KOPT-K1 (cell line): Measurements from ENCODE around the gene SPOCD1.
A peak's percentile ranks its signal among the peaks of the same experiment; 100 is the strongest.

Experiments
- H3K27ac ChIP-seq: fragments of 200-600 bp; sonication (generic); 2 replicates; pipeline ENCODE4 v1.5.1; 2016; ENCODE audit warnings: antibody characterized with exemption, mild to moderate bottlenecking, low read depth, low read length; ENCODE audit not compliant: poor library complexity, severe bottlenecking
- H3K36me3 ChIP-seq: fragments of 200-600 bp; sonication (generic); 2 replicates; pipeline ENCODE4 v1.5.1; 2017; ENCODE audit warnings: antibody characterized with exemption, mild to moderate bottlenecking, low read length, moderate library complexity; ENCODE audit not compliant: insufficient read depth
- H3K9me3 ChIP-seq: fragments of 200-600 bp; sonication (generic); 2 replicates; pipeline ENCODE4 v1.5.1; 2017; ENCODE audit warnings: antibody characterized with exemption, low read length, mild to moderate bottlenecking; ENCODE audit not compliant: insufficient read depth, poor library complexity, severe bottlenecking

Gene SPOCD1

DNA sequence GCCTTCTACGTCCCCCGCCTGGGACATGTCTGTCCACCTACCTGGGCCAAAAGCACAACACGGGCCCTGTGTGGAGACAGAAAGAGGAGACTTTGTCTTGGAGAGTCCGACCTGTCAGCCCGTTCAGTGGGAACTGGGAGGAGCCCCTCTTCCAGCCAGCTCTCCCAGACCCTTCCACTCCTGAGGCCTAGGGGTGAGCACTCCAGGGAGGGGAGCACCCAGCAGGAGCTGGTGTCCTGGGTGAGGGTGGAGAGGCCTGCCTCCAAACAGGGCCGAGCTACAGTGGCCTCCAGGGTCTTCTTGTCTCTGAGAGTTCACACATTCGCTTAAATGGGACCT, 546 bp downstream of the SPOCD1 start:
- no peaks in the 10 kb centered on the region for H3K9me3 ChIP-seq
- H3K36me3 ChIP-seq, result no peaks in the 10 kb centered on the region
- peak overlapping the region; percentile 71 for H3K27ac ChIP-seq

DNA sequence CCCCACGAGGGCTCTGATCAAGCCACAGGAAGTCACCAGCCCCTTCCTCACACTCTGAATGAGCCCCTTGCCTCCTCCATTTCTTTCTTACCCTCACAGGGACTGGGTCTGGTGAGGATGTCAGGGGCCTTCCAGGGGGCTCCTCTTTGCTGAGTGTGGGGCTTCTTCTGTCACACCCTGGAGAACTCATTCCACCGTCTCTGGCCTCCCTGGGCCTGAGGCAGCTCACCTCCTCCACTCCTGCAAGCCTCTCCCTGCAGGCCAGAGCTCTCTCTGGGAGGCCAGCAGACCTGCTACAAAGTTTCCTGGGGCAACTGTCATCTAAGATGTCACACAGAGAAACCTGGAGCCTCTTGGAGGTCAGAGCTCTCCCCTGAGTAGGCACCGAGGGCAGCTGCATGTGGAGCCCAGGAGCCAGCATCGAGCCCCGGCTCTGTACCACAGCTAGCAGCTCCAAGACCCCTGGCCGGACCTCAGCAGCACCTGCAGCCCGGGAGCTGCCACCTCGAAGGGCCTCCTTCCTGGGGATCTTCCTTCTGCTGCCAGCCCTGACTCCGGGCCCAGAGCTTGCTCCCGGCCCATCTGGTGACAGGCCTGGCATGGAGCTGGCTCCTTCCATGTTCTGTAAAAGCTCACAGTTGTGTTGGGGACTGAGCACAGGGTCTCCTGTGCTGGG, 1.1 kb downstream of the SPOCD1 start:
- Histone ChIP-seq H3K36me3 (no peaks in the 10 kb centered on the region), H3K9me3 (no peaks in the 10 kb centered on the region), H3K27ac (peak overlapping the region; percentile 71)

DNA sequence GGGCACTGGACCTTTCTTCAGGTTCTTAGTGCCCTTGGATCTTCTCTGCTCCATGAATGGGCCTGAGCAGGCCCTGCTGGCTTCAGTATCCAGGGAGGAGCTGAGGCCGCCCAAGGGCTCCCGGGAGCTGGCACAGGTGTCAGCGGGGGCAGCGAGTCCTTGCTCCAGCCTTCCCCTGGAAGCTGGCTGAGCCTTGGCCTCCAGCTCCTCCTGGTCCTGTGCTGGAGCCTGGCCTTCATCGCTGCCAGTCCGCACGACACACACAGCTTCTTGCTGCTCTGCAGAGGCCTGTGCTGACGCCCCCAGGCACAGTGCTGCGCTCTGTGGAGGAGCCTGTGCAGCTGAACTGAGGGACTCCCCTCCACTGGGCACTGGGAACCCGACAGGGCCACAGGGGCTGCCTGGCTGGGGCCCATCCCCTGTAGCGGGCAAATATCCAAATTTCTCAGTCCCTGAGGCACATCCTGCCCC, 1.7 kb downstream of the SPOCD1 start:
- Histone ChIP-seq H3K36me3 (no peaks in the 10 kb centered on the region), H3K9me3 (no peaks in the 10 kb centered on the region), H3K27ac (peak overlapping the region; percentile 71)

DNA sequence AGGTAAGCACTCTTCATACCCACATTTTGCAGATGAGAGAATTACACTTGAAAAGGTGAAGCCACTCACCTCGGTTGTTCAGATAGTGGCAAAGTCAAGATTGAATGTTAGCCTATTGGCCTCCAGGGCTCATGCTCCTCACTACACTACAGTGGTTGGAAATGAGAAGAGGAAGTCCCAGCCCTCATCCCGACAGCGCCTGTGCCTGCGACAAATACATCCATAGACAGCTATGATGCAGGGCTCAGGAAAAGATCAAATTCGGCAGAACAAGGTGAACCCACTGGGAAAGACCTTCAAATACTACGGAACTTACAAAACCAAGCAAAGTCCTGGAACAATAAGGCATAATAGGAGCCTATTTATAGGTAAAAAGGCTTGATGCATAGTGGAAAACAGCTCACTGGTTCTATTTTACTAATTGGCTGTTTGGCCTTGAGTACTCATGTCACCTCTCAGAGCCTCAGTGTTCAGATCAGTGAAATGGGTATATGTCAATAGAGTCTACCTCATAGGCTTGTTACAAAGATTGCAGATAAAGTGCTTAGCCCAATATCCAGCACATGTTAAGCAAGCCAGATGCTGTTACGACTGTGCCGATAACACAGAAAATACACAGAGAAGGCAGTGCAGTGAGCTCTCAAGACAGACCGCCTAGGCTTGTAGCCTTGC, 3.5 kb downstream of the SPOCD1 start:
- Histone ChIP-seq H3K9me3 (no peaks in the 10 kb centered on the region), H3K36me3 (no peaks in the 10 kb centered on the region), H3K27ac (no peak overlapping the region)

DNA sequence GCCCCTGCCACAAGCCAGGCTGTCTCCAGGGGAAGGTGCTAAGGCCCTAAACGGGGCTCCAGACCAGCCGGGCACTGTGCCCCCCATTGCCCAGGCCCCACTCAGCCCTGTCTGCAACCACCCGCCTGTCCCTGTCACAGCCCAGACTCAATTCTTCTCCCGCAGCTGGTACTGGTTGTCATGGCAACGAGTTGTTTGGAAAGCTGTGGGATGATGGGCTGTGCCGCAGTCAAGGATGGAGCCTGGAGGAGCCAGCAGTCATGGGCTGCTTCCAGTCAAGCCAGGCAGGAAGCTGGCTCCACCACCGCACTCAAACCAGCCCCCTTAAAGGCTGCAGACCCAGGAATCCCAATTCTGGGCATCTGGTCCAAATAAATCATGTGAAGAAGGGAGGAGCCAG, 4.2 kb downstream of the SPOCD1 start:
- Histone ChIP-seq H3K9me3 (no peaks in the 10 kb centered on the region), H3K27ac (no peak overlapping the region), H3K36me3 (no peaks in the 10 kb centered on the region)

DNA sequence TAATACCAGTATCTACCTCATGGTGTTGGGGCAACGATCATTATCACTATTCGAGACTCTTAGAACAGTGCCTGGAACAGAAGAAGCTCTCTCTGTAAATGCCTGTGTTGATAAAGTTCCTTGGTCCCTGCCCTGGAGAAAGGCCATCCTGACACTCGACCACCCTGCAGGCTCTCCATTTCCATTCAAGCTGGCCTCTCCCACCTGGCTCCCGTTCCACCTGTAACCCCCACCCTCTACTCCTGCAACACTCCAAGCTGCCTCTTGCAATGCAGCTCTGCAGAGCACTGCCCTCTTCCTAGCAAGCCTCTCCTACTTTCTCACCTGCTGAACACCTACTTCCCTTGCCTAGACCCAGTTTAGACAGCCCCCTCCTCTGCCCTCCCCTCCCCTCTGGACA, 6.1 kb downstream of the SPOCD1 start:
- Histone ChIP-seq H3K36me3 (no peaks in the 10 kb centered on the region), H3K9me3 (no peaks in the 10 kb centered on the region), H3K27ac (no peak overlapping the region)

DNA sequence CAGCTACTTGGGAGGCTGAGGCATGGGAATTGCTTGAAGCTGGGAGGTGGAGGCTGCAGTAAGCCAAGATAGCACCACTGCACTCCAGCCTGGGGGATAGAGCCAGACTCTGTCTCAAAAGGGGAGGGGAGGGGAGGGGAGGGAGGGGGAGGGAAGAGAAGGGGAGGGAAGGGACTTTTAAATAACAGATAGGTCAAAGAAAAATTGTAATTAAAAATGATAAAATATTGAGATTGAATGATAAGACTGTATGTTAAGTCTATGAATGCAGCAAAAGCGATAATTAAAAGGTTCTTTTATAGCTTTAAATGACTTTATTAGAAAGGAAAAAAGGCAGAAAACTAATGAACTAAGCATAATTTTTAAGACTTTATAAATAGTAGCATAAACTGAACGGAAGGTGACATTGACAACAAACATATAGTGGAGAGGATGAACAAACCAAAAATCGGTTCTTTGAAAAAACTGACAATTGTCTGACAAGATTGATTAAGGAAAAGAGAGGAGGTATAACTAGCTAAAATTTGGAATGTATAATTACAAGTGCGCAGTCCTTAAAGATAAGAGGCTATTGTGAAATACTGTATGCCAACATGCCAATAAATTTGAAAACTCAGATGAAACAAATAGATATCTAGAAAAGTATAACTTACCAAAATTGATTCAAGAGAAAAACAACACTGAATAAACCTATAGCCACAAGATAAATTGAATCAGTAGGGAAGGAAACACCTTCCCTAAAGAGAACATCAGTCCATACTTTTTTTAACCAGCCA, 8.4 kb downstream of the SPOCD1 start:
- H3K9me3 ChIP-seq, result no peaks in the 10 kb centered on the region
- H3K36me3 ChIP-seq, result no peaks in the 10 kb centered on the region
- H3K27ac ChIP-seq, result no peak overlapping the region

DNA sequence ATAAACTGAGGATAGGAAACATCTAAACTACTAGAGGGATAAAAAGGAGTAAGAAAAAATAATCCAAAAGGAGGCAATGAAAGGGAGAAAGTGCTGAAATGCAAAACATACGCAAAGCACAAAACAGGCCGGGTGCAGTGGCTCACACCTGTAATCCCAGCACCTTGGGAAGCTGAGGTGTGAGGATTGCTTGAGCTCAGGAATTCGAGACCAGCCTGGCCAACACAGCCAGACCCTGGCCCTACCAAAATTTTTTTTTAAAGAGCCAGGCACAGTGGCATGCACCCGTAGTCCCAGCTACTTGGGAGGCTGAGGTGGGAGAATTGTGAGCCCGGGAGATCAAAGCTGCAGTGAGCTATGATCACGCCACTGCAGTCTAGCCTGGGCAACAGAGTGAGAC, 10.5 kb downstream of the SPOCD1 start:
- no peaks in the 10 kb centered on the region for H3K9me3 ChIP-seq
- no peak overlapping the region for H3K27ac ChIP-seq
- no peaks in the 10 kb centered on the region for H3K36me3 ChIP-seq

DNA sequence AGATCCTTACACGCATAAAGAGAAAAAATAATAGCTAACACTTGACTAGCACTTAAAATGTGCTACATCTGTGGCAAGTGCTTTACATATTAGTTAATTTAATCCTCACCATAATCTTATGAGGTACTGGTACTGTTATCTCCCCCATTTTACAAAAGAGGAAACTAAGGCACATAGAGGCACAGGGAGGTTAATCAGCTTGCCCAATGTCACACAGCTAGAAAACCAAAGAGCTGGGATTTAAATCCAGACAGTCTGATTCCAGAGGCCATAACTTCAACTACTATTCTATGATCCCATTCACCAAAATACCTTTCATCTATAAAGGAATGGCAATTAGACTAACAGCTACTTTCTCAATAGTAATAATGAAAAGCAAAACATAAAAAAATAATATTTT, 11.7 kb downstream of the SPOCD1 start:
- Histone ChIP-seq H3K27ac (no peak overlapping the region), H3K36me3 (no peaks in the 10 kb centered on the region), H3K9me3 (no peaks in the 10 kb centered on the region)

DNA sequence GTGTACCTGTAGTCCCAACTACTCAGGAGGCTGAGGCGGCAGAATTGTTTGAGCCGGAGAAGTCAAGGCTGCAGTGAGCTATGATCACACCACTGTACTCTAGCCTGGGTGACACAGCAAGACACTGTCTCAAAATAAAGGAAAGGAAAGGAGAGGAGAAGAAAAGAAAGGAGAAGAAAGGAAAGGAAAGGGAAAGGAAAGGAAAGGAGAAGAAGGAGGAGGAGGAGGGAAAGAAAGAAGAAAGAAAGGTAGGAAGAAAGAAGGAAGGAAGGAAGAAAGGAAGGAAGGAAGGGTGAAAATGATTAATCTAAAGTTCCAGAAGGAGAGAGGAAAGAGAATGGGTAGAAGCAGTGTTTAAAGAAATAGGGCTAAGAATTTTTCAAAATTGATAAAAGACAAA, 12.2 kb downstream of the SPOCD1 start:
- H3K27ac ChIP-seq, result no peak overlapping the region
- H3K9me3 ChIP-seq, result no peaks in the 10 kb centered on the region
- H3K36me3 ChIP-seq, result no peaks in the 10 kb centered on the region

DNA sequence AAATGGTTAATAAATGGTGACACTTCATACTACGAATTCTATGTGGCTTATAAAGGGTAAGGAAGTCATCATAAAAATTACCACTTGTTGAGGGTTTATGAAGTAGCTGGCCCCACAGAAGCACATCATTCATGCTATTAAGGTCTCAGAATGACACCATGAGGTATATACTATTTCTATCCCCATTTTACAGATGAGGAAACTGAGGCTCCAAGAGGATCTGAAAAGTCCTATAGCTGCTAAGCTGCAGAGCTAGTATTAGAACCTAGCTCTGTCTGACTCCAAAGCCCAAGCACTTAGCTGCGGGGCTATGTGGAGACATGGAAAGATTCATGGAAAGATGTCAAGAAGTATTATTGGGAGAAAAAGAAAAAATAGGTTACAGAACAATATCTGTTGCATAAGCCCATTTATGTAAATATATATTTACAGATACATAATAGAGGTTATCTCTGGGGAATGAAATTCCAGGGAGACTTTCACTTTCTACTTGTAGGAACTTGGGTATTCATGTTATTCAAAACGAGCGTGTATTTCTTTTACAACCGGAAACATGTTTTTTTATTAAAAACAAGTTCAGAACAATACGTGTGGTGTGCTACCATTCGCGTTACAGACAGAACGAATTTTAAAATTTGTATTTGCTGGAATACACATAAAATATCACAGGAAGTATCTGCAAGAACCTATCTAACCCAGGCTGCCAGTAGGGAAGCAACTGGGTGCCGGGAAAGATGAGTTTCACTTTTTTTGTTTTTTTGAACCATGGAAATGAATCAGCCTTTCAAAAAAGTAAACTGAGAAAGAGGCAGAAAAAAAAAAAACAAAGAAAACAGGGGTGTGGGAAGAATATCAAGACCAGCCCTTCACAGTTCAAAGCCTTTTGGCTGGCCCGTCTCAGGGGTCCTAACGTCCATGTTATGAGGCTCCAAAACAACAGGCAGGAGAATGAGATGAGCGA, 13.4 kb downstream of the SPOCD1 start:
- H3K9me3 ChIP-seq, result no peaks in the 10 kb centered on the region
- H3K27ac ChIP-seq, result no peak overlapping the region
- no peaks in the 10 kb centered on the region for H3K36me3 ChIP-seq

DNA sequence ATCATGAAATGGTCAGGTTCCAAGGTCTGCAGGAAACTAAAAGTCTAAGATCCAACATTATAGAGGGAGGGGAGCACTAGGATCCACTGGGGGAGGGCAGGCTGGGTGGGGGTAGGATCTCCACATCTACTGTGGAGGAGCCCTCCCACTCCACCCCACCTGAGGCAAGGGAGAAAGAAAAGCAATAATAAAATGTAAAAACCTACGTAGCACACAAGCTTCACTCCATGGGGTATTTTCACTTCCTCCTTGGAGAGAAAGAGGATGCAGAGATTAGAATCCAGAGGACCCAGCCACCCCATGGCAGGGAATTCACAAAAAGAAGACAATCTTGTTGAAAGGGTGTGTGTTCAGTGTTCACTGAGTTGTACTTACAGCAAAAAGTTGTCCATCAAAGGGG, 14.4 kb downstream of the SPOCD1 start:
- Histone ChIP-seq H3K36me3 (no peaks in the 10 kb centered on the region), H3K9me3 (no peaks in the 10 kb centered on the region), H3K27ac (no peak overlapping the region)

DNA sequence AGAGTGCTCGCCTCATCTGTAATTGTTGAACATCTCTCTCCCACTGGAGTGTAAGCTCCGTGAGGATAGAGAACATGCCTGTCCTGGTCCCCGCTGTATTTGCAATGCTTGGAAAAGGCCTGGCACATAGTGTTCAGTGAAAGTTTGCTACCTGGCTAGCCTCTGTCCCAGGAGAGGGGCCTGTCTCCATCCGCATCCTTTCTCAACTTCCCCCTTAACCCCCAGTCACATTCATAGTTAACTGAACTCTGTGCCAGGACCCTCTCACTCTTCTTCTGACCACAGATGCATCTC, 15.2 kb downstream of the SPOCD1 start:
- Histone ChIP-seq H3K27ac (no peak overlapping the region), H3K9me3 (no peaks in the 10 kb centered on the region), H3K36me3 (no peaks in the 10 kb centered on the region)

DNA sequence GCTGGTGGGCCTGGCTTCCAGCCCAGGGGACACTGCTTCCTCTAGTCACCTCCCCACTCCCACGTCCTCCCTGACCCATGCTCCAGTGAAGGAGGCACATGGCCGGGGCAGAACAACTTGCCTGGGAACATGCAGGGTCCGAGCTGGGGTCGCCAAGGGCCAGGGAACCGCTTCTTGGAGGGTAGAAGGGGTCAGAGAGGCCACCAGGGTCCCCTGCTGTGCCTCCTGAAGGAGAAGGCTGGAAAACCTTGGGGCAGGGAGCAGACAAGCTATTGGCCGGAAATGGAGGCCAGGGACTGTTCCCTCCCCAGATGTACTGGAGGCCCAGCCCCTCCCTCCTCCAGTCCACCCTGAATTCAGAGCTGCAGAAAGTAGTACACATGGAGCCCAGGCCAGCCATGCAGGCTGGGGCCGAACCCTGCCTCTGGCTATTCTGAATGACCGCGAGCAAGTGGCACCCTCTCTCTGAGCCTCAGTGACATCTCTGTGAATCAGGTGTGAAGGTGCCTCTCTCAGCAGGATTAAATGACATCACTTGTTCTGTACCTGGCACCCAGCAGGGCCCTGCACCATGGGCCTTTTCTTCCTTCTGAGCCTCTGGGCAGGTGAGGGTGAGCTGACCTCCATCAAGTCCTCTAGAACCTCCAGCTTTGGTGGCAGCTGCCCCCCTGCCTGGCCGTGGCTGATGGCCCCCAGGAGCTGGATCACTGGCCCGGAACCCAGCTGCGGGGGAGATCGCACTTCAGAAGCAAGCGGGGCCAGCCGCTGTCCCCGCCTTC, 15.7 kb downstream of the SPOCD1 start:
- Histone ChIP-seq H3K36me3 (no peaks in the 10 kb centered on the region), H3K27ac (no peak overlapping the region), H3K9me3 (no peaks in the 10 kb centered on the region)
